GM12874 (cell line): ENCODE data around the gene FAM162B.

Source experiments
- CTCF ChIP-seq: IDR thresholded peaks from 2 replicates; pipeline ENCODE4 v1.5.1; 2011; ENCODE audit warnings: low read depth, mild to moderate bottlenecking, control low read depth, low read length, moderate library complexity; ENCODE audit not compliant: insufficient read depth

Gene FAM162B

GRCh38 chr6:116779573-116780164 lies 14.2 kb upstream of the FAM162B start:
- TF ChIP-seq CTCF, result 0 out of 2 replicates have a peak, but pooled peaks have one; percentile 5

GRCh38 chr6:116773886-116774285 lies 8.4 kb upstream of the FAM162B start:
- no peak for TF ChIP-seq CTCF

- no peak for TF ChIP-seq CTCF
These were observed 6.9 kb upstream of the FAM162B start for GRCh38 chr6:116772450-116772849.

- TF ChIP-seq CTCF, result no peak
These were observed 2.2 kb upstream of the FAM162B start for GRCh38 chr6:116767715-116768114.

GRCh38 chr6:116766506-116767176 lies 1.1 kb upstream of the FAM162B start:
- TF ChIP-seq CTCF, result no peak

GRCh38 chr6:116764629-116764960 lies 924 bp downstream of the FAM162B start:
- TF ChIP-seq CTCF, result no peak

- TF ChIP-seq CTCF, result no peak
These were observed 1.5 kb downstream of the FAM162B start for GRCh38 chr6:116763906-116764628.
